ENCODE measurements around the gene EPC2. TPM values are rescaled to one million over a fixed set of nuclear protein-coding genes. Genes with fewer than 3 reads are reported as not detected.

The EPC2 gene
- total and polyA plus RNA-seq, 3 donors from 2014 or later = 22.5 to 53.1 (median 41.7) TPM

- Histone ChIP-seq H3K27me3 (no peaks in the 10 kb centered on the region), H3K4me3 (no peak overlapping the region), H3K36me3 (ENCODE audit: low read depth, missing control alignments) (no peaks in the 10 kb centered on the region), H3K27ac (no peak overlapping the region), H3K9me3 (no peaks in the 10 kb centered on the region), H3K4me1 (peaks cover 9% of the 10 kb centered on the region)
- TF ChIP-seq POLR2A (IDR thresholded peaks at IDR 0.05) (no peak), CTCF (IDR thresholded peaks at IDR 0.05) (no peak)
- intact Hi-C loops (cut with DNase I; ENCODE audit: low total_unique reads) = no loop called here
- no peak for DNase-seq
- WGBS, 2 donors = 89 to 96% methylated on average over 7 of the region's 7 CpGs
These were observed 31.1 kb upstream of the EPC2 start for GRCh38 chr2:148613231-148614013.

GRCh38 chr2:148614014-148614321 lies 30.6 kb upstream of the EPC2 start:
- Histone ChIP-seq H3K27ac (no peak overlapping the region), H3K27me3 (no peaks in the 10 kb centered on the region), H3K36me3 (ENCODE audit: low read depth, missing control alignments) (no peaks in the 10 kb centered on the region), H3K4me1 (peaks cover 9% of the 10 kb centered on the region), H3K9me3 (no peaks in the 10 kb centered on the region), H3K4me3 (no peak overlapping the region)
- TF ChIP-seq POLR2A (IDR thresholded peaks at IDR 0.05) (no peak), CTCF (IDR thresholded peaks at IDR 0.05) (no peak)
- no peak for DNase-seq
- intact Hi-C loops (cut with DNase I; ENCODE audit: low total_unique reads) = no loop called here

GRCh38 chr2:148614322-148615049 lies 30.1 kb upstream of the EPC2 start:
- TF ChIP-seq CTCF (IDR thresholded peaks at IDR 0.05) (no peak), POLR2A (IDR thresholded peaks at IDR 0.05) (no peak)
- peak; percentile 16 for DNase-seq
- intact Hi-C loops (cut with DNase I; ENCODE audit: low total_unique reads) = no loop called here
- no peaks in the 10 kb centered on the region for H3K36me3 ChIP-seq (ENCODE audit: low read depth, missing control alignments)
- H3K4me3 ChIP-seq = no peak overlapping the region
- H3K9me3 ChIP-seq = no peaks in the 10 kb centered on the region
- H3K27me3 ChIP-seq = no peaks in the 10 kb centered on the region
- no peak overlapping the region for H3K27ac ChIP-seq
- 60 to 64% methylated on average over 6 of the region's 6 CpGs for WGBS, 2 donors
- peaks cover 9% of the 10 kb centered on the region for H3K4me1 ChIP-seq

- Histone ChIP-seq H3K27me3 (no peaks in the 10 kb centered on the region), H3K36me3 (ENCODE audit: low read depth, missing control alignments) (no peaks in the 10 kb centered on the region), H3K27ac (no peak overlapping the region), H3K9me3 (no peaks in the 10 kb centered on the region), H3K4me1 (peaks cover 9% of the 10 kb centered on the region), H3K4me3 (no peak overlapping the region)
- no peak for DNase-seq
- WGBS, 2 donors = 35 to 43% methylated on average over 3 of the region's 3 CpGs
- intact Hi-C loops (cut with DNase I; ENCODE audit: low total_unique reads) = no loop called here
- TF ChIP-seq CTCF (IDR thresholded peaks at IDR 0.05) = no peak
These were observed 29.1 kb upstream of the EPC2 start for GRCh38 chr2:148615381-148615841.

Data from testis (tissue), 3 donors.